ENCODE data around the gene JCAD. TPM values are rescaled to one million over a fixed set of nuclear protein-coding genes. Genes with fewer than 3 reads are reported as not detected.
"Not testable (repeated sequence)": the region's sequence is repeated elsewhere in the genome, so short reads cannot be mapped to it uniquely, and the experiment has no call there.

The JCAD gene
- total and polyA plus RNA-seq, 4 donors = 11.3 to 93.7 (median 27.1) TPM

- DNase-seq (no peak), ATAC-seq (ENCODE audit: insufficient read depth, low FRiP score) (no peak)
- H3K4me3 ChIP-seq = no peak overlapping the region
- H3K27ac ChIP-seq (ENCODE audit: low read depth in 1 of 2, low read length in 1 of 2) = no peak overlapping the region
- H3K4me1 ChIP-seq (ENCODE audit: control insufficient read depth in 5 of 5, insufficient read depth in 5 of 5, low read length in 5 of 5) = peaks cover 0 to 3% (median 0%) of the 10 kb centered on the region in 5 donors
- WGBS, 2 donors = 92 to 93% methylated on average over 2 of the region's 2 CpGs
- H3K27me3 ChIP-seq (ENCODE audit: control insufficient read depth in 3 of 3, insufficient read depth in 3 of 3, low read length in 2 of 3) = no peaks in the 10 kb centered on the region
- no peak overlapping the region for H3K9ac ChIP-seq (ENCODE audit: insufficient read depth in 1 of 2, low read length in 2 of 2)
- TF ChIP-seq CTCF (IDR thresholded peaks at IDR 0.05; ENCODE audit: control extremely low read depth, extremely low read depth) = no peak
- H3K36me3 ChIP-seq (ENCODE audit: control insufficient read depth in 4 of 4, insufficient read depth in 4 of 4, low read length in 4 of 4) = no peaks in the 10 kb centered on the region
- H3K9me3 ChIP-seq (ENCODE audit: control insufficient read depth in 4 of 4, insufficient read depth in 3 of 4, low read length in 3 of 4) = peaks cover 0 to 7% (median 2%) of the 10 kb centered on the region in 4 donors
Observed at GRCh38 chr10:29982997-29983648, 76.3 kb downstream of the JCAD start.

- ATAC-seq (ENCODE audit: insufficient read depth, low FRiP score) = no peak
- Histone ChIP-seq H3K9me3 (ENCODE audit: control insufficient read depth in 4 of 4, insufficient read depth in 3 of 4, low read length in 3 of 4) (peaks cover 0 to 7% (median 2%) of the 10 kb centered on the region in 4 donors), H3K27ac (ENCODE audit: low read depth in 1 of 2, low read length in 1 of 2) (no peak overlapping the region), H3K9ac (ENCODE audit: insufficient read depth in 1 of 2, low read length in 2 of 2) (no peak overlapping the region), H3K27me3 (ENCODE audit: control insufficient read depth in 3 of 3, insufficient read depth in 3 of 3, low read length in 2 of 3) (no peaks in the 10 kb centered on the region), H3K4me1 (ENCODE audit: control insufficient read depth in 5 of 5, insufficient read depth in 5 of 5, low read length in 5 of 5) (peaks cover 0 to 3% (median 0%) of the 10 kb centered on the region in 5 donors), H3K4me3 (no peak overlapping the region), H3K36me3 (ENCODE audit: control insufficient read depth in 4 of 4, insufficient read depth in 4 of 4, low read length in 4 of 4) (no peaks in the 10 kb centered on the region)
- WGBS, 2 donors = 80 to 93% methylated on average over 3 of the region's 3 CpGs
- TF ChIP-seq CTCF (IDR thresholded peaks at IDR 0.05; ENCODE audit: control extremely low read depth, extremely low read depth) = no peak
- no peak for DNase-seq
Observed at GRCh38 chr10:29981510-29981909, 77.9 kb downstream of the JCAD start.

GRCh38 chr10:29980084-29980483 lies 79.3 kb downstream of the JCAD start:
- 79 to 97% methylated on average over 2 of the region's 2 CpGs for WGBS, 2 donors
- ATAC-seq (ENCODE audit: insufficient read depth, low FRiP score) = no peak
- no peak for TF ChIP-seq CTCF (IDR thresholded peaks at IDR 0.05; ENCODE audit: control extremely low read depth, extremely low read depth)

GRCh38 chr10:29979421-29979779 lies 80.0 kb downstream of the JCAD start:
- not testable (repeated sequence) for DNase-seq; H3K9ac ChIP-seq (ENCODE audit: insufficient read depth in 1 of 2, low read length in 2 of 2); H3K4me3 ChIP-seq; H3K4me1 ChIP-seq (ENCODE audit: control insufficient read depth in 5 of 5, insufficient read depth in 5 of 5, low read length in 5 of 5); H3K27ac ChIP-seq (ENCODE audit: low read depth in 1 of 2, low read length in 1 of 2); H3K9me3 ChIP-seq (ENCODE audit: control insufficient read depth in 4 of 4, insufficient read depth in 3 of 4, low read length in 3 of 4); ATAC-seq (ENCODE audit: insufficient read depth, low FRiP score); H3K36me3 ChIP-seq (ENCODE audit: control insufficient read depth in 4 of 4, insufficient read depth in 4 of 4, low read length in 4 of 4); H3K27me3 ChIP-seq (ENCODE audit: control insufficient read depth in 3 of 3, insufficient read depth in 3 of 3, low read length in 2 of 3)
- WGBS, 2 donors = 76 to 79% methylated on average over 2 of the region's 2 CpGs

More at GRCh38 chr10:29980084-29980483, 79.3 kb downstream of the JCAD start:
- Histone ChIP-seq H3K4me1 (ENCODE audit: control insufficient read depth in 5 of 5, insufficient read depth in 5 of 5, low read length in 5 of 5) (peaks cover 0 to 3% (median 0%) of the 10 kb centered on the region in 5 donors), H3K27ac (ENCODE audit: low read depth in 1 of 2, low read length in 1 of 2) (no peak overlapping the region), H3K4me3 (no peak overlapping the region), H3K36me3 (ENCODE audit: control insufficient read depth in 4 of 4, insufficient read depth in 4 of 4, low read length in 4 of 4) (no peaks in the 10 kb centered on the region), H3K27me3 (ENCODE audit: control insufficient read depth in 3 of 3, insufficient read depth in 3 of 3, low read length in 2 of 3) (no peaks in the 10 kb centered on the region), H3K9ac (ENCODE audit: insufficient read depth in 1 of 2, low read length in 2 of 2) (no peak overlapping the region), H3K9me3 (ENCODE audit: control insufficient read depth in 4 of 4, insufficient read depth in 3 of 4, low read length in 3 of 4) (peaks cover 0 to 7% (median 3%) of the 10 kb centered on the region in 4 donors)
- DNase-seq = peak in 1 of 3 donors; percentile 18
